Duodenal mucosa (tissue), 2 donors: ENCODE results near the gene AAK1.

Experiments used
- H3K27ac ChIP-seq: one replicate; pipeline ENCODE4 v1.7.0; 2013; ENCODE audit warnings: low read depth, low read length
- H3K27me3 ChIP-seq, 2 donors: one replicate each; pipeline ENCODE4 v1.7.0; 2013; ENCODE audit warnings: low read length in 2 of 2, control low read depth in 1 of 2; ENCODE audit not compliant: insufficient read depth in 2 of 2, control insufficient read depth in 1 of 2
- H3K36me3 ChIP-seq, 2 donors: one replicate each; pipeline ENCODE4 v1.7.0; 2013; ENCODE audit warnings: low read length in 2 of 2, control low read depth in 1 of 2; ENCODE audit not compliant: insufficient read depth in 2 of 2, control insufficient read depth in 1 of 2
- H3K4me1 ChIP-seq, 2 donors: one replicate each; pipeline ENCODE4 v1.7.0; 2013; ENCODE audit warnings: low read length in 2 of 2, control low read depth in 1 of 2; ENCODE audit not compliant: insufficient read depth in 2 of 2, control insufficient read depth in 1 of 2
- H3K4me3 ChIP-seq, 2 donors: one replicate each; pipeline ENCODE4 v1.7.0; 2013; ENCODE audit warnings: low read length in 2 of 2, low read depth in 1 of 2
- H3K9ac ChIP-seq, 2 donors: one replicate each; pipeline ENCODE4 v1.7.0; 2013; ENCODE audit warnings: low read length in 2 of 2, low read depth in 1 of 2
- H3K9me3 ChIP-seq, 2 donors: one replicate each; pipeline ENCODE4 v1.7.0; 2013; ENCODE audit warnings: low read length in 2 of 2, control low read depth in 1 of 2; ENCODE audit not compliant: control insufficient read depth in 1 of 2

The AAK1 gene

DNA sequence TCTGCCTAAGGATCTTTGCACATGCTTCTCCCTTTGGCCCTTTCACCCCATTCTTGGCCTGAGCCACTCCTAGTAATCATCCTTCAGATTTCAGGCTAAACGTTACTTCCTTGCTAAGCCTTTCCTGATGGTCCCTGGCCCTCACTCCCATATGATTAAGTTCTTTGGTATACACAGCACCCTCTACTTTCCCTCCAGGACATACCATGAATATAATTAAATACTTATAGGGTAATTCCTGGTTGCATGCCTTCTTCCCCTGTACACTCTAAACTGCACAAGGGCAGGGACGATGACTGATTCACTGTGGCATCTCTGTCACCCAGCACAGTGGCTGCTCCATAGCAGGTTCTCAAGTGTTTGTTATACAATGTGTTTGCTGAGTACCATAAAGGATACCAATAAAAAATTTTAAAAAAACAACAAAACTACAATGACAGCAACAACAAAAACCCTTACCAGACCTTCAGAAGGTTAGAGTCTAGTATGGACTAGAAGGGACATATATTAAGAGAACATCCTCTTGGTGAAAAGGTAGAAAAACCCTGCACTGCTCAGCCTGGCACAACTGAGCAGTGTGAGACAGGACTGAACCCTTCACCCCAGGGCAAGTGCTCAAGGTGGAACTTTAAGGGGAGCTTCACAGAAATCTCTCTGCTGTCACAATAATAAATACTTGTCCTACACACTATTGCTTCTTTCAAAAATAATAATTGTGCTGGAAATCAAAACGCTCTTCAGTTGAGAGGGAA is 76.2 kb downstream of the AAK1 start:
- no peak overlapping the region for H3K4me3 ChIP-seq
- H3K27ac ChIP-seq: no peak overlapping the region
- peaks cover 23% of the 10 kb centered on the region in 2 donors for H3K4me1 ChIP-seq

DNA sequence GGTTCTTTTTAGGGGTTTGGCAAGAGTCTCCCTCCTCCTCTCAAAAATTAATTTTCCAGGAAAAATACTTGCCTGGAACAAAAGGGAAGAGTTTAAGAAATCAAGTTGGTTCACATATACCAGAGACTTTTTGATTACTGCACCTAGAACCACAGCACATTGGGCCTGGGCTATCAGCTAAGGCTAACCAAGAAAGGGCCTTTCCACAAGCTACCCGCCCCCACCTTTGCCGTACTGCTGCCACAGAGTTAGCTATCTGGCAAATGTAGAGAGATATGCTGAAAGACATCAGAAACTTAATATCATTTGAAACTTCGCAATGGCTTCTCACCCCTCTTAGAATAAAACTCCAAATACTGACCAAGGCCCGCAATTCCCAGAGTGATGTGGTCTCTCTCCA is 76.9 kb downstream of the AAK1 start:
- H3K4me1 ChIP-seq: peaks cover 23% of the 10 kb centered on the region in 2 donors
- H3K9ac ChIP-seq: no peak overlapping the region
- H3K9me3 ChIP-seq: no peaks in the 10 kb centered on the region
- H3K4me3 ChIP-seq: no peak overlapping the region
- no peak overlapping the region for H3K27ac ChIP-seq
- H3K27me3 ChIP-seq: no peaks in the 10 kb centered on the region
- no peaks in the 10 kb centered on the region for H3K36me3 ChIP-seq

More for the DNA sequence above, 76.2 kb downstream of the AAK1 start:
- Histone ChIP-seq H3K9me3 (no peaks in the 10 kb centered on the region), H3K36me3 (no peaks in the 10 kb centered on the region), H3K9ac (no peak overlapping the region), H3K27me3 (no peaks in the 10 kb centered on the region)

DNA sequence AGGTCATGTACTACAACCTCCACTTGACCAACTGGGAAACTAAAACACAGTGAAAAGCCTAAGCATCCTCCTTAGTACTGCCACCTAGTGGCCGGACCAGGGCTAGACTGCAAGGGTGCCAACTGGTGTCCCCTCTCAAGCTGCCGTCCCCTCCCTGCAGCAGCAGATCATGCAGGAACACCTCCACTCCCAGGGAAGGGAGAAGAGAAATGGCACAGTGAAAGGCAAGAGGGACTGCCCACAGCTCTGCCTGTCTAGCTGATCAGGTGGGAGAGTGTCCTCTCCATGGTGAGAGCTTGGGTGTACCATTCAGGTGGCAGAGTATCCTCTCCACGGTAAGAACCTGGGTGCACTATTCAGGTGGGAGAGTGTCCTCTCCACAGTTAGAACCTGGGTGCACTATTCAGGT is 78.1 kb downstream of the AAK1 start:
- Histone ChIP-seq H3K27me3 (no peaks in the 10 kb centered on the region), H3K9me3 (no peaks in the 10 kb centered on the region), H3K4me3 (no peak overlapping the region), H3K27ac (no peak overlapping the region), H3K9ac (no peak overlapping the region), H3K4me1 (peaks cover 15% of the 10 kb centered on the region in 2 donors), H3K36me3 (no peaks in the 10 kb centered on the region)

DNA sequence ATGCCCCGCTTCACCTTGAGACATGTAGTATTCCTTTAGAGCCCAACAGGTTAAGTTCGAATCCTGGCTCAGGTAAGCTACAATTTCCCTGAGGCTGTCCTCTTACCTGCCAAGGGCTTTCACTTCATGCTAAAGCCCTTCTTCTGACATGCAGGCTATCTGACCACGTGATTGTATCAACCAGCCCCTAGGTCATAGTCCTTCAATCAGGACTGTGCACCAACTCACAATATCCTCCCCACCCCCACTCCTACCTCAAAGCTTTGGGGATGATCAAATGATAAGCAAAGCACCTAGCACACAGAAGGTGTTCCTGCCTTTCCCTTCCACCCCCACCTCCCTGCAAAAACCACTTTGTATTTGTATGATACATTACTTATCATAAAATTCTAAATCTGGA is 78.9 kb downstream of the AAK1 start:
- no peaks in the 10 kb centered on the region for H3K9me3 ChIP-seq
- H3K27ac ChIP-seq: no peak overlapping the region
- H3K27me3 ChIP-seq: no peaks in the 10 kb centered on the region
- no peak overlapping the region for H3K9ac ChIP-seq
- H3K36me3 ChIP-seq: no peaks in the 10 kb centered on the region
- peaks cover 10% of the 10 kb centered on the region in 2 donors for H3K4me1 ChIP-seq
- no peak overlapping the region for H3K4me3 ChIP-seq

DNA sequence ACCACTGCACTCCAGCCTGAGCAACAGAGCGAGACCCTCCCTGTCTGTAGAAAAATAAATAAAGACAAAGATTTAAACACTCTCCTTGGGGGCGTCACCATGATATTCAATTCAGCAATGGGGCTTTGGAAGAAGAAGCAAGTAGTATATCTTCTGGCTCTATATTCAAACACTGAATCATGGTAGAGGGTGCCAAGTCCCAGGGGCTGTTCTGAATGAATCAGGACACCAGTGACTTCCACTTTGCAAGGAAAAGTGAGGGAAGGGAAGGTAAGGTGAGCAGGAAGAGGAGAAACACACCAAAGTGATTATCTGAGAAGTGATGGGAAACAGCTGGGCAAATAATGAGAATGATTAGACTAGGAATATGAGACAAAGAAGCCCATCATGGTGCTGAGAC is 80.5 kb downstream of the AAK1 start:
- Histone ChIP-seq H3K9me3 (no peaks in the 10 kb centered on the region), H3K9ac (no peak overlapping the region), H3K27me3 (no peaks in the 10 kb centered on the region), H3K36me3 (no peaks in the 10 kb centered on the region), H3K4me1 (peaks cover 10% of the 10 kb centered on the region in 2 donors), H3K27ac (no peak overlapping the region), H3K4me3 (no peak overlapping the region)

DNA sequence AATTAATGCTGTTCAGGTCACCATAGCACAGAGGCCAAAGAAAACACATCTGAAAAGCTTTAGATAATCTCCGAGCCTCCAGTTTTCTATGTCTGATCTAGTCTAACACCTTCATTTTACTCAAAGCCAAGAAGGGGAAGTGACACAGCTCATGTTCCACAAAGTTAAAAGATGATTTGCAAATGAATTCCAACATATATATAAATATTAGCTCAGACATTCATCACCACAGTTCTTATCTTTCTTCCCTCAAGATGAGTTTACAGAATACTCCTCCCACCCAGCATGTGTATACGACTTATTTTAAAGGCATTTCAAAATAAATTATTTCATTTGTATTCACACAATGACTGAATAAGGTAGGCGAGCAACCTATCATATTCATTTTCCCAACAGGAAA is 82.4 kb downstream of the AAK1 start:
- H3K27ac ChIP-seq: no peak overlapping the region
- peaks cover 10% of the 10 kb centered on the region in 2 donors for H3K4me1 ChIP-seq
- H3K4me3 ChIP-seq: no peak overlapping the region
- H3K27me3 ChIP-seq: no peaks in the 10 kb centered on the region
- no peak overlapping the region for H3K9ac ChIP-seq
- H3K36me3 ChIP-seq: no peaks in the 10 kb centered on the region
- H3K9me3 ChIP-seq: no peaks in the 10 kb centered on the region

DNA sequence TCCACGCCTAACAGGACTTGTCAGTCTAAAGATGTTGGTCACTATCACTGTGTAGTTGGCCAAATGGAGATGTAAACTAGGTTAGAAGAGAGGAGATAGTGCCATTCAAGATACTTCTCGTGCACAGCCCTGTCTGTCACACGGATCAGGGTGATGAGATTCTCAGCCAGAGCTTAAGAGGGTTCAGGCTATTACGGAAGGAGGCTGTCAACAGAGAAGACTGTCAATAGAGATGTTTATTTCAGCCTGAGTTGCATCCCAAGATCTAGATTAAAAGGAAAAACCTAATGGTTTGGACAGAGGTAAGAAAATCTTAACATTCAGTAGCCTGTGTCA is 83.4 kb downstream of the AAK1 start:
- no peaks in the 10 kb centered on the region for H3K9me3 ChIP-seq
- H3K9ac ChIP-seq: no peak overlapping the region
- peaks cover 0 to 4% of the 10 kb centered on the region in 2 donors for H3K36me3 ChIP-seq
- H3K27me3 ChIP-seq: no peaks in the 10 kb centered on the region
- H3K4me3 ChIP-seq: no peak overlapping the region
- H3K4me1 ChIP-seq: peaks cover 12 to 14% of the 10 kb centered on the region in 2 donors
- no peak overlapping the region for H3K27ac ChIP-seq

DNA sequence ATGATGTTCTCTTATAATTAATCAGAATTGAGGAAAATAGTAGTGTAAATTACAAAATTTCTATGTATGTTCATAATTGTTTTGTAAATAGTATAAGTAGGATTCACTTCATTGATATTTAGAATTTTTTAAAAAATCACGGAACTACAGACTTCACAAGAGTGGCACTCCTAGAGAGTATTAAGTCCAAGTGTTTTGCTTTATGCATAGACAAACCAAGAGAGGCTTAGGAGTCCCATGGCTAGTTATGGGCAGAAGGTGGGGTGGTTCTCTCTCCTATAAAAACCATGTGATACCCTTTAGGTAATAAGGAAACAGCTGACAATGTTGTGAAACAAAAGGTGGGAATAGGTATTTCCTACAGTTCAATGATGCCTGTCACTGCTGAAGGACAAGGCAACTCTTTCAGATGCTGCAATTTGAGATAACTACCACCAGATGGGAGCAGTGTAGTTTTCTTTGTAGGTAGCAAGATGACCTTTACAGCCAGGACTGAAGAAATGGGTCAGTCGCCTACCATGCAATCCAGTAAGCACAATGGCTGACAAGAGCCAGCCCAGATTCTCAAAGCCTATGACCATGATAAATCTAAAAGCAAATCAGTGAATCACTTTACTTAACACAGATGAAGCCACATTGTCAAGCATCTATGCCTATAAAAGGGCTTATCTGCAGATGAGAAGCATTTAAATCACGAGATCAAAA is 83.9 kb downstream of the AAK1 start:
- peaks cover 0 to 6% of the 10 kb centered on the region in 2 donors for H3K36me3 ChIP-seq
- H3K27me3 ChIP-seq: no peaks in the 10 kb centered on the region
- H3K9me3 ChIP-seq: no peaks in the 10 kb centered on the region
- H3K9ac ChIP-seq: no peak overlapping the region
- H3K4me1 ChIP-seq: peaks cover 8 to 10% of the 10 kb centered on the region in 2 donors
- H3K4me3 ChIP-seq: no peak overlapping the region
- H3K27ac ChIP-seq: no peak overlapping the region

DNA sequence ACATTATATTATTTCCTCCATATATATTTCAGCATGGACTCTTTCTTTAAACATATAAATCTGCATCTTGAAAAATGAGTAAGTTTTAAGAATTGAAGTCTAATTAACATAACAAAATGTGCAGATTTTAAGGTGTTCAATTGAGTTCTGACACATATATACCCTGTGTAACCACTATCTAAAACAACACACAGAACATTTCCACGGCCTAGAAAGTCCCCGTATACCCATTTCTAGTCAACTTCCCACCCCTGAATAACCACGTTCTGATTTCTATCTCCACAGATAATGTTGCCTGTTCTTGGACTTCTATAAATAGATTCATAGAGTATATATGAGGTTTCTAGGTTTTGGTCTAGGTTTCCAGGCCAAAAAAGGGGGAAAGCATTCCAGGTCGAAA is 87.5 kb downstream of the AAK1 start:
- no peak overlapping the region for H3K4me3 ChIP-seq
- H3K9ac ChIP-seq: no peak overlapping the region
- H3K27me3 ChIP-seq: no peaks in the 10 kb centered on the region
- H3K4me1 ChIP-seq: peaks cover 4% of the 10 kb centered on the region in 2 donors
- no peaks in the 10 kb centered on the region for H3K9me3 ChIP-seq
- H3K36me3 ChIP-seq: peaks cover 0 to 6% of the 10 kb centered on the region in 2 donors
- H3K27ac ChIP-seq: no peak overlapping the region

DNA sequence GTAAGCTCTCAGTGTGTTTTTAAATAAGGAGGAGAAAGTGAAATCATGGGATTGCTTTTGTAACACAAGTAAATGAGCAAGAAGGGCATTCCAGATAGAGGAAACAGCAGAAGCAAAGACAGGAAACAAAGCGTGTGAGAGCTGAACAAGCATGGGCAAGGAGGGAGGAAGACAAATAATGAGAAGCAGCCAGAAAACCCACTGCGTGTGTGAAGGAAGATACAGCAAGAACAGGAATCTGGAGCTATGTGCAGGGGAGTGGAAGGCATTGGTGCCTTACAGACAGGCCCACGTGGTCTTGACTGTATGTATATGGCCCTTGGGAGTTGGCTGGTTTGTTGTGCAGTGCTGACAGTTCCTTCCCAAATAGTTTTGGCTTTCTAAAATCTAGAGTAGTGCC is 88.6 kb downstream of the AAK1 start:
- Histone ChIP-seq H3K27me3 (no peaks in the 10 kb centered on the region), H3K9me3 (no peaks in the 10 kb centered on the region), H3K9ac (no peak overlapping the region), H3K4me1 (peaks cover 8% of the 10 kb centered on the region in 2 donors), H3K36me3 (peaks cover 0 to 6% of the 10 kb centered on the region in 2 donors), H3K4me3 (no peak overlapping the region), H3K27ac (no peak overlapping the region)
